Esophagus squamous epithelium (tissue), 5 donors: Measurements from ENCODE around the gene FMNL1. TPM values are rescaled to one million over a fixed set of nuclear protein-coding genes. Genes with fewer than 3 reads are reported as not detected.

ENCODE experiments used
- DNase-seq: peaks from one replicate; lab custom pipeline; 2025; lab: John Stamatoyannopoulos, UW
- H3K27ac ChIP-seq, 4 donors: fragments of 200-600 bp; sonication (generic); one replicate each; pipeline ENCODE4 v1.5.1; 2016 to 2019; ENCODE audit warnings: mild to moderate bottlenecking in 1 of 4
- H3K27me3 ChIP-seq, 4 donors: fragments of 200-600 bp; sonication (generic); 1 replicate in 3 of 4; 2 replicates in 1 of 4; pipeline versions ENCODE4 v1.5.1 to v1.6.0; 2017 to 2021; ENCODE audit warnings: antibody characterized with exemption in 1 of 4
- H3K36me3 ChIP-seq, 3 donors: fragments of 200-600 bp; sonication (generic); one replicate each; pipeline ENCODE4 v1.5.1; 2016 to 2019
- H3K4me1 ChIP-seq, 3 donors: fragments of 200-600 bp; sonication (generic); one replicate each; pipeline ENCODE4 v1.5.1; 2017 to 2019
- H3K4me3 ChIP-seq, 4 donors: fragments of 200-600 bp; sonication (generic); 1 replicate in 3 of 4; 2 replicates in 1 of 4; pipeline ENCODE4 v1.5.1; 2016 to 2019; ENCODE audit warnings: mild to moderate bottlenecking in 2 of 4, moderate library complexity in 1 of 4
- H3K9me3 ChIP-seq, 3 donors: fragments of 200-600 bp; sonication (generic); one replicate each; pipeline ENCODE4 v1.5.1; 2016 to 2019
- CTCF ChIP-seq, 6 experiments: fragments of 450-650 bp in 4 of 6; fragments of 200-600 bp in 2 of 6; sonication (generic) in 2 of 6; IDR thresholded peaks; one replicate each; pipeline ENCODE4 v1.5.1; 2016 to 2019; ENCODE audit warnings: antibody characterized with exemption in 6 of 6, mild to moderate bottlenecking in 4 of 6, moderate library complexity in 4 of 6
- POLR2A ChIP-seq, 4 donors: fragments of 450-650 bp; IDR thresholded peaks; one replicate each; pipeline ENCODE4 v1.6.1; 2017; ENCODE audit warnings: antibody characterized with exemption in 4 of 4, mild to moderate bottlenecking in 4 of 4, moderate library complexity in 3 of 4
- WGBS, 2 donors: methylation state at CpG; one replicate each; pipeline ENCODE4 v1.1.5; 2018; 5-methylcytosine and 5-hydroxymethylcytosine counted together
- intact Hi-C: fragments of 100-400 bp; cut with DNase I; formaldehyde crosslinking; loops from one replicate; pipeline ENCODE4 v1.15.0; 2022
- total RNA-seq, 4 donors: library from RNA; depleted of rRNA; stranded (reverse); fragments of >200 nt; gene quantifications; one replicate each; pipeline ENCODE4 v1.1.0, GENCODE V29; 2016
- donor health status: DM: yes; HTN: yes; CAD: no.

FMNL1 gene
- 10 to 100 TPM in 2 of 4 donors, 1 to 10 TPM in 2; 3.5 to 16.8 (median 6.9) TPM for total RNA-seq

GRCh38 chr17:45221081-45222013 lies at the start of gene FMNL1:
Gene FMNL1, plus strand, starts transcription at chr17:45221885. Its CDS starts 240 bp downstream, at chr17:45222125.
- Histone ChIP-seq H3K36me3 (no peaks in the 10 kb centered on the region), H3K27ac (peak within 1 kb of the TSS; percentile 70 to 95 (median 84)), H3K9me3 (no peaks in the 10 kb centered on the region), H3K27me3 (peaks cover 0 to 36% (median 3%) of the 10 kb centered on the region in 4 donors), H3K4me1 (peaks cover 4 to 74% (median 23%) of the 10 kb centered on the region in 3 donors), H3K4me3 (peak within 1 kb of the TSS; percentile 33 to 70 (median 50))
- intact Hi-C loops, result loop anchor here (5.0 kb wide), 1 partner anchor 51 kb away; no protein-coding TSS in a partner anchor
- TF ChIP-seq CTCF (IDR thresholded peaks at IDR 0.05) (no peak), POLR2A (IDR thresholded peaks at IDR 0.05) (peak in 1 of 4 donors; percentile 61)
- DNase-seq, result no peak
- 9 to 13% methylated on average over 5 to 22 of the region's 98 CpGs for WGBS, 2 donors

GRCh38 chr17:45172232-45172540 lies 49.5 kb upstream of the FMNL1 start:
- Histone ChIP-seq H3K27ac (peak overlapping the region; percentile 95 to 96 (median 96)), H3K9me3 (no peaks in the 10 kb centered on the region), H3K27me3 (no peaks in the 10 kb centered on the region), H3K36me3 (peaks cover 0 to 8% (median 0%) of the 10 kb centered on the region in 3 donors), H3K4me3 (peak overlapping the region; percentile 27 to 61 (median 44)), H3K4me1 (peaks cover 35 to 68% (median 49%) of the 10 kb centered on the region in 3 donors)
- 24% methylated on average over 4 of the region's 5 CpGs; no CpG with 5 or more reads in 1 of the 2 donors for WGBS, 2 donors
- no peak for DNase-seq
- TF ChIP-seq POLR2A (IDR thresholded peaks at IDR 0.05) (no peak), CTCF (IDR thresholded peaks at IDR 0.05) (no peak)
- intact Hi-C loops, result no loop called here

- peak overlapping the region; percentile 95 to 96 (median 96) for H3K27ac ChIP-seq
- peaks cover 0 to 8% (median 0%) of the 10 kb centered on the region in 3 donors for H3K36me3 ChIP-seq
- no peaks in the 10 kb centered on the region for H3K27me3 ChIP-seq
- intact Hi-C loops, result no loop called here
- no peak for DNase-seq
- TF ChIP-seq CTCF (IDR thresholded peaks at IDR 0.05), result peak in 1 of 6 experiments; percentile 9
- no peak for TF ChIP-seq POLR2A (IDR thresholded peaks at IDR 0.05)
- 10 to 15% methylated on average over 4 to 9 of the region's 10 CpGs for WGBS, 2 donors
- peak overlapping the region; percentile 27 to 61 (median 44) for H3K4me3 ChIP-seq
- peaks cover 35 to 68% (median 49%) of the 10 kb centered on the region in 3 donors for H3K4me1 ChIP-seq
- H3K9me3 ChIP-seq, result no peaks in the 10 kb centered on the region
Measured at GRCh38 chr17:45172541-45173286, 49.0 kb upstream of the FMNL1 start.

GRCh38 chr17:45175759-45176115 lies 45.9 kb upstream of the FMNL1 start:
- H3K4me1 ChIP-seq, result peaks cover 26 to 52% (median 40%) of the 10 kb centered on the region in 3 donors
- TF ChIP-seq CTCF (IDR thresholded peaks at IDR 0.05), result no peak
- no peak for TF ChIP-seq POLR2A (IDR thresholded peaks at IDR 0.05)
- 47 to 75% methylated on average over 2 to 3 of the region's 3 CpGs for WGBS, 2 donors
- H3K4me3 ChIP-seq, result no peak overlapping the region
- H3K36me3 ChIP-seq, result no peaks in the 10 kb centered on the region
- no peaks in the 10 kb centered on the region for H3K27me3 ChIP-seq
- peak overlapping the region; percentile 64 to 75 (median 70) for H3K27ac ChIP-seq
- no peak for DNase-seq
- no peaks in the 10 kb centered on the region for H3K9me3 ChIP-seq
- intact Hi-C loops, result no loop called here
